IMR-90 (cell line): ENCODE results near the gene FAM234B. TPM values are rescaled to one million over a fixed set of nuclear protein-coding genes. Genes with fewer than 3 reads are reported as not detected.
A peak's percentile ranks its signal among the peaks of the same experiment; 100 is the strongest.

ENCODE experiments used
- ATAC-seq: fragments of 200-7000 bp; cut with Tn5 transposase; 2 replicates; pipeline ENCODE4 v1.9.1; 2020; ENCODE audit warnings: low read depth, mild to moderate bottlenecking, moderate library complexity
- BruUV-seq: library from RNA; stranded (reverse); fragments of 400-500 nt; replicated peaks from 2 replicates; lab custom pipeline; 2021; lab: Mats Ljungman, UMichigan
- CTCF ChIA-PET: fragments of 300-600 bp; formaldehyde crosslinking; extraction: SDS; loops from one replicate; lab custom pipeline; 2021; ENCODE audit warnings: antibody characterized with exemption; lab: Yijun Ruan, JAX
- POLR2A ChIA-PET: fragments of 300-600 bp; sonication (Branson Sonifier 250); formaldehyde crosslinking; loops from one replicate; lab custom pipeline; 2022; ENCODE audit warnings: antibody characterized with exemption; ENCODE audit not compliant: unreplicated experiment; lab: Charles Lee
- DNase-seq: peaks from one replicate; pipeline ENCODE4 v3.0.0; 2013
- H2AFZ ChIP-seq: replicated peaks from 2 replicates; pipeline ENCODE3; 2013; ENCODE audit warnings: low read length, mild to moderate bottlenecking; ENCODE audit not compliant: poor library complexity
- H2AK5ac ChIP-seq: 2 replicates; pipeline ENCODE4 v1.6.1; 2013; ENCODE audit warnings: low read depth, low read length, inconsistent platforms
- H2AK9ac ChIP-seq: replicated peaks from 2 replicates; pipeline ENCODE3; 2013; ENCODE audit warnings: mild to moderate bottlenecking, low read depth, low read length, moderate library complexity; ENCODE audit not compliant: poor library complexity
- H2BK120ac ChIP-seq: 2 replicates; pipeline ENCODE4 v1.6.1; 2013; ENCODE audit warnings: low read depth, low read length, inconsistent platforms
- H2BK15ac ChIP-seq: 3 replicates; pipeline ENCODE4 v1.6.1; 2013; ENCODE audit warnings: low read depth, low read length, inconsistent platforms
- H2BK20ac ChIP-seq: 2 replicates; pipeline ENCODE4 v1.6.1; 2013; ENCODE audit warnings: low read depth, mild to moderate bottlenecking, inconsistent platforms, low read length, moderate library complexity
- H2BK5ac ChIP-seq: 2 replicates; pipeline ENCODE4 v1.6.1; 2013; ENCODE audit warnings: mild to moderate bottlenecking, low read depth, low read length, inconsistent platforms; ENCODE audit not compliant: poor library complexity, severe bottlenecking
- H3K14ac ChIP-seq: replicated peaks from 2 replicates; pipeline ENCODE4 v1.6.1; 2013; ENCODE audit warnings: low read depth, low read length, inconsistent platforms
- H3K18ac ChIP-seq: 2 replicates; pipeline ENCODE4 v1.6.1; 2013; ENCODE audit warnings: low read depth, low read length, control low read depth
- H3K23ac ChIP-seq: 2 replicates; pipeline ENCODE4 v1.6.1; 2013; ENCODE audit warnings: low read depth, low read length, inconsistent platforms
- H3K27ac ChIP-seq: 2 replicates; pipeline ENCODE4 v1.5.1; 2013; ENCODE audit warnings: mild to moderate bottlenecking, control low read depth, low read length; ENCODE audit not compliant: insufficient read depth
- H3K27me3 ChIP-seq: 2 replicates; pipeline ENCODE4 v1.6.1; 2013; ENCODE audit warnings: low read length; ENCODE audit not compliant: control insufficient read depth, insufficient read depth
- H3K36me3 ChIP-seq: 2 replicates; pipeline ENCODE4 v1.6.1; 2013; ENCODE audit warnings: low read length, mixed read lengths; ENCODE audit not compliant: control insufficient read depth, insufficient read depth
- H3K4ac ChIP-seq: 2 replicates; pipeline ENCODE4 v1.6.1; 2013; ENCODE audit warnings: low read depth, low read length, inconsistent platforms
- H3K4me1 ChIP-seq: 2 replicates; pipeline ENCODE4 v1.6.1; 2013; ENCODE audit warnings: low read length, mixed read lengths; ENCODE audit not compliant: control insufficient read depth, insufficient read depth
- H3K4me2 ChIP-seq: 2 replicates; pipeline ENCODE4 v1.6.1; 2013; ENCODE audit warnings: low read depth, mild to moderate bottlenecking, control low read depth, low read length, moderate library complexity
- H3K4me3 ChIP-seq: 2 replicates; pipeline ENCODE4 v1.5.1; 2013; ENCODE audit warnings: low read depth, mild to moderate bottlenecking, control low read depth, low read length, moderate library complexity; ENCODE audit not compliant: insufficient read depth
- H3K56ac ChIP-seq: 2 replicates; pipeline ENCODE4 v1.6.1; 2013; ENCODE audit warnings: low read length, inconsistent platforms; ENCODE audit not compliant: insufficient read depth; ENCODE audit errors: extremely low read depth
- H3K79me1 ChIP-seq, 2 experiments: 2 replicates each; pipeline ENCODE4 v1.6.1; 2013; ENCODE audit warnings: low read length in 2 of 2, inconsistent platforms in 1 of 2, low read depth in 1 of 2
- H3K9ac ChIP-seq: 2 replicates; pipeline ENCODE4 v1.6.1; 2013; ENCODE audit warnings: low read depth, low read length, control low read depth
- H3K9me1 ChIP-seq: 2 replicates; pipeline ENCODE4 v1.6.1; 2013; ENCODE audit warnings: low read length, inconsistent platforms; ENCODE audit not compliant: insufficient read depth
- H3K9me3 ChIP-seq: 2 replicates; pipeline ENCODE4 v1.6.1; 2013; ENCODE audit warnings: low read length; ENCODE audit not compliant: control insufficient read depth, insufficient read depth
- H4K20me1 ChIP-seq: 2 replicates; pipeline ENCODE4 v1.6.1; 2013; ENCODE audit warnings: low read length, inconsistent platforms; ENCODE audit not compliant: insufficient read depth
- H4K5ac ChIP-seq: 2 replicates; pipeline ENCODE4 v1.6.1; 2013; ENCODE audit warnings: mild to moderate bottlenecking, low read depth, low read length, control low read depth
- H4K8ac ChIP-seq, 2 experiments: 2 replicates each; pipeline ENCODE4 v1.6.1; 2013; ENCODE audit warnings: low read depth in 2 of 2, low read length in 2 of 2, control low read depth in 1 of 2, inconsistent platforms in 1 of 2
- H4K91ac ChIP-seq: 2 replicates; pipeline ENCODE4 v1.6.1; 2013; ENCODE audit warnings: low read depth, low read length, inconsistent platforms; ENCODE audit not compliant: insufficient read depth
- BHLHE40 ChIP-seq: fragments of 150-350 bp; IDR thresholded peaks from 2 replicates; pipeline ENCODE4 v1.6.1; 2016; ENCODE audit warnings: mild to moderate bottlenecking, low read depth, low read length
- CEBPB ChIP-seq: IDR thresholded peaks from 2 replicates; pipeline ENCODE4 v1.6.1; 2012; ENCODE audit warnings: low read depth, low read length, improper control_type of control experiment
- CHD1 ChIP-seq: IDR thresholded peaks from 2 replicates; pipeline ENCODE4 v1.6.1; 2012; ENCODE audit warnings: low read depth, low read length, improper control_type of control experiment
- CTCF ChIP-seq: conservative IDR thresholded peaks from 2 replicates; pipeline ENCODE4 v1.5.1; 2012; ENCODE audit warnings: mild to moderate bottlenecking, low read depth, low read length, improper control_type of control experiment
- FOS ChIP-seq: fragments of 150-350 bp; IDR thresholded peaks from 2 replicates; pipeline ENCODE4 v1.6.1; 2016; ENCODE audit warnings: low read depth, low read length
- MAFK ChIP-seq: IDR thresholded peaks from 2 replicates; pipeline ENCODE4 v1.6.1; 2012; ENCODE audit warnings: low read depth, low read length, improper control_type of control experiment
- MAZ ChIP-seq: IDR thresholded peaks from 2 replicates; pipeline ENCODE4 v1.6.1; 2012; ENCODE audit warnings: low read depth, mild to moderate bottlenecking, low read length, improper control_type of control experiment, moderate library complexity, borderline replicate concordance
- MXI1 ChIP-seq: IDR thresholded peaks from 2 replicates; pipeline ENCODE4 v1.6.1; 2012; ENCODE audit warnings: low read depth, mild to moderate bottlenecking, low read length, moderate library complexity, borderline replicate concordance
- POLR2A ChIP-seq: IDR thresholded peaks from 2 replicates; pipeline ENCODE4 v1.6.1; 2012; ENCODE audit warnings: mild to moderate bottlenecking, low read depth, low read length
- RAD21 ChIP-seq: IDR thresholded peaks from 2 replicates; pipeline ENCODE4 v1.6.1; 2012; ENCODE audit warnings: low read length, improper control_type of control experiment
- RCOR1 ChIP-seq: IDR thresholded peaks from 2 replicates; pipeline ENCODE4 v1.6.1; 2012; ENCODE audit warnings: mild to moderate bottlenecking, low read length, improper control_type of control experiment; ENCODE audit not compliant: insufficient replicate concordance
- RFX5 ChIP-seq: IDR thresholded peaks from 2 replicates; pipeline ENCODE4 v1.8.0; 2012; ENCODE audit warnings: low read depth, mild to moderate bottlenecking, low read length, moderate library complexity
- SMC3 ChIP-seq: fragments of 150-350 bp; IDR thresholded peaks from 2 replicates; pipeline ENCODE4 v1.6.1; 2016; ENCODE audit warnings: low read depth, mild to moderate bottlenecking, antibody characterized with exemption, low read length, moderate library complexity
- USF2 ChIP-seq: fragments of 150-350 bp; IDR thresholded peaks from 2 replicates; pipeline ENCODE4 v1.6.1; 2017; ENCODE audit warnings: mild to moderate bottlenecking, antibody characterized with exemption, low read length, low read depth
- whole genome bisulfite sequencing, 2 experiments: methylation state at CpG; one replicate each; pipeline versions ENCODE4 v1.1.5 to v1.1.7; 2013; ENCODE audit warnings: missing lambda C conversion rate in 2 of 2; ENCODE audit not compliant: insufficient read length in 1 of 2; ENCODE audit errors: extremely low coverage in 2 of 2; 5-methylcytosine and 5-hydroxymethylcytosine counted together
- dilution Hi-C: fragments of 300-500 bp; cut with HindIII; formaldehyde crosslinking; loops from one replicate; pipeline ENCODE4 v1.14.3; 2018; ENCODE audit warnings: low sequenced_read_pairs; ENCODE audit not compliant: unreplicated experiment
- in situ Hi-C: fragments of 300-500 bp; cut with MboI; formaldehyde crosslinking; loops from 3 replicates; pipeline ENCODE4 v1.14.3; 2019; ENCODE audit warnings: low sequenced_read_pairs, inconsistent platforms, mixed read lengths
- intact Hi-C: fragments of 100-400 bp; cut with micrococcal nuclease; formaldehyde crosslinking; loops from 2 replicates; pipeline ENCODE4 v1.10.0; 2022
- polyA plus RNA-seq, 3 experiments: library from polyadenylated mRNA; depleted of rRNA; stranded (reverse); fragments of >200 nt; gene quantifications; 2 replicates each; pipeline ENCODE4 v1.2.3, GENCODE V29; 2012; ENCODE audit warnings: low replicate concordance in 1 of 3
- total RNA-seq: library from RNA; depleted of rRNA; stranded (reverse); fragments of >200 nt; gene quantifications from 2 replicates; pipeline ENCODE4 v1.2.3, GENCODE V29; 2012

Gene FAM234B
- total and polyA plus RNA-seq, 2 of the 4 experiments (the other 2 are of a cell fraction): 3.6 to 8.6 TPM

- peak overlapping the region; percentile 13 for H2AFZ ChIP-seq
- no peak overlapping the region for H2BK120ac ChIP-seq
- no peaks in the 10 kb centered on the region for H3K36me3 ChIP-seq
- ChIA-PET CTCF (no interaction called here), POLR2A (no interaction called here)
- H2BK5ac ChIP-seq: no peak overlapping the region
- peaks cover 8% of the 10 kb centered on the region for H3K4me1 ChIP-seq
- no peak overlapping the region for H3K56ac ChIP-seq
- H2BK20ac ChIP-seq: no peak overlapping the region
- H3K9ac ChIP-seq: no peak overlapping the region
- H3K27me3 ChIP-seq: no peaks in the 10 kb centered on the region
- no TSS peak for BruUV-seq
- H3K4me3 ChIP-seq: no peak overlapping the region
- no peak overlapping the region for H3K18ac ChIP-seq
- ATAC-seq (no peak), DNase-seq (no peak)
- H3K4ac ChIP-seq: no peak overlapping the region
- H4K91ac ChIP-seq: no peak overlapping the region
- dilution Hi-C loops: no loop called here
- no peak overlapping the region for H3K14ac ChIP-seq
- in situ Hi-C loops: no loop called here
- no peak overlapping the region for H3K23ac ChIP-seq
- no peak for TF ChIP-seq MAFK
- TF ChIP-seq CEBPB: no peak
- no peak for TF ChIP-seq MAZ
- no peak for TF ChIP-seq CHD1
- TF ChIP-seq MXI1: no peak
- no peak for TF ChIP-seq BHLHE40
- no peak for TF ChIP-seq RFX5
- no peak for TF ChIP-seq POLR2A
- TF ChIP-seq CTCF: no peak
- TF ChIP-seq RCOR1: no peak
- TF ChIP-seq RAD21: no peak
- no peak for TF ChIP-seq FOS
- no peak for TF ChIP-seq USF2
- TF ChIP-seq SMC3: no peak
- no peak overlapping the region for H2BK15ac ChIP-seq
- H3K4me2 ChIP-seq: no peak overlapping the region
- no peaks in the 10 kb centered on the region for H3K9me3 ChIP-seq
- no peak overlapping the region for H3K27ac ChIP-seq
- peaks cover 11% of the 10 kb centered on the region for H3K9me1 ChIP-seq
- intact Hi-C loops: no loop called here
- no peak overlapping the region for H2AK9ac ChIP-seq
- H4K8ac ChIP-seq: no peak overlapping the region
- peak overlapping the region; percentile 51; the same call in 1 of the 2 replicates for H2AK5ac ChIP-seq
- H3K79me1 ChIP-seq: no peaks in the 10 kb centered on the region
- no peaks in the 10 kb centered on the region for H4K20me1 ChIP-seq
- 100% methylated on average over 1 of the region's 5 CpGs; no CpG with 5 or more reads in 1 of the 2 experiments for WGBS, 2 experiments
- H4K5ac ChIP-seq: no peak overlapping the region
Observed at GRCh38 chr12:13121568-13121967, 77.4 kb downstream of the FAM234B start.
